ENCODE results near the gene RPS24. TPM values are rescaled to one million over a fixed set of nuclear protein-coding genes. Genes with fewer than 3 reads are reported as not detected.

Gene RPS24
- total and polyA plus RNA-seq, 2 experiments from 2014 or later, result 2,362 to 3,638 TPM

DNA sequence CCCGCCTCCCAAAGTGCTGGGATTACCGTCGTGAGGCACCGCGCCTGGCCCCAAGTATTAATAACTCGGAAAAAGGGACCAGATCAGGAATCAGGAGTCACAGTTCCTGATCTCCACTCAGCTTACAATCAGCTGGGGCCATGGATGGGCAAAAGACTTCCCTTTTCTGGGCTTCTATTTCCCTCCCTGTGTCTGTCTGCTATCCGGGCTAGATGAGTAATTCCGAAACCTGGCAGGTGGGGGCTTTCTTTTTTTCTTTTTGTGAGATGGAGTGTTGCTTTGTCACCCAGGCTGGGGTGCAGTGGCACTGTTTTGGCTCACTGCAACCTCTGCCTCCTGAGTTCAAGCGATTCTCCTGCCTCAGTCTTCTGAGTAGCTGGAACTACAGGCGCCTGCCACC lies 11.6 kb downstream of the RPS24 start:
- peaks cover 25% of the 10 kb centered on the region for H3K27me3 Mint-ChIP-seq (ENCODE audit: insufficient read depth, low read depth, poor library complexity)
- Histone ChIP-seq H3K4me3 (no peak overlapping the region), H4K20me1 (replicated peaks; ENCODE audit: insufficient read depth) (peaks cover 32% of the 10 kb centered on the region; the same call in 1 of the 2 replicates), H2AFZ (no peak overlapping the region), H3K4me2 (no peak overlapping the region), H3K27me3 (ENCODE audit: insufficient read depth) (no peaks in the 10 kb centered on the region), H3K36me3 (ENCODE audit: insufficient read depth) (peaks cover 17% of the 10 kb centered on the region), H3K27ac (ENCODE audit: low read depth) (peak overlapping the region; percentile 73; the same call in 1 of the 2 replicates), H3K79me2 (replicated peaks; ENCODE audit: insufficient read depth) (peaks cover 13% of the 10 kb centered on the region), H3K9me2 (ENCODE audit: insufficient read depth) (no peaks in the 10 kb centered on the region), H3F3A (replicated peaks; ENCODE audit: low read depth) (peaks cover 43% of the 10 kb centered on the region), H3K4me1 (ENCODE audit: insufficient read depth) (peaks cover 39% of the 10 kb centered on the region)
- H3K27ac Mint-ChIP-seq, result no peak overlapping the region
- peak; percentile 50 for DNase-seq (ENCODE audit: low spot score)
- peaks cover 46% of the 10 kb centered on the region for H3K4me1 Mint-ChIP-seq
- no peak for ATAC-seq
- peaks cover 31% of the 10 kb centered on the region for H3K36me3 Mint-ChIP-seq (ENCODE audit: low read depth)
- H3K4me3 Mint-ChIP-seq, result no peak overlapping the region
- peaks cover 2% of the 10 kb centered on the region; the same call in 1 of the 3 replicates for H3K9me3 Mint-ChIP-seq
- TF ChIP-seq ZNF114 (CRISPR knock-in tag; IDR thresholded peaks at IDR 0.05), result no peak
- TF ChIP-seq, protein P1, sequence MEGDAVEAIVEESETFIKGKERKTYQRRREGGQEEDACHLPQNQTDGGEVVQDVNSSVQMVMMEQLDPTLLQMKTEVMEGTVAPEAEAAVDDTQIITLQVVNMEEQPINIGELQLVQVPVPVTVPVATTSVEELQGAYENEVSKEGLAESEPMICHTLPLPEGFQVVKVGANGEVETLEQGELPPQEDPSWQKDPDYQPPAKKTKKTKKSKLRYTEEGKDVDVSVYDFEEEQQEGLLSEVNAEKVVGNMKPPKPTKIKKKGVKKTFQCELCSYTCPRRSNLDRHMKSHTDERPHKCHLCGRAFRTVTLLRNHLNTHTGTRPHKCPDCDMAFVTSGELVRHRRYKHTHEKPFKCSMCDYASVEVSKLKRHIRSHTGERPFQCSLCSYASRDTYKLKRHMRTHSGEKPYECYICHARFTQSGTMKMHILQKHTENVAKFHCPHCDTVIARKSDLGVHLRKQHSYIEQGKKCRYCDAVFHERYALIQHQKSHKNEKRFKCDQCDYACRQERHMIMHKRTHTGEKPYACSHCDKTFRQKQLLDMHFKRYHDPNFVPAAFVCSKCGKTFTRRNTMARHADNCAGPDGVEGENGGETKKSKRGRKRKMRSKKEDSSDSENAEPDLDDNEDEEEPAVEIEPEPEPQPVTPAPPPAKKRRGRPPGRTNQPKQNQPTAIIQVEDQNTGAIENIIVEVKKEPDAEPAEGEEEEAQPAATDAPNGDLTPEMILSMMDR (conservative IDR thresholded peaks at IDR 0.05; ENCODE audit: low read depth in 2 of 2), result no peak

DNA sequence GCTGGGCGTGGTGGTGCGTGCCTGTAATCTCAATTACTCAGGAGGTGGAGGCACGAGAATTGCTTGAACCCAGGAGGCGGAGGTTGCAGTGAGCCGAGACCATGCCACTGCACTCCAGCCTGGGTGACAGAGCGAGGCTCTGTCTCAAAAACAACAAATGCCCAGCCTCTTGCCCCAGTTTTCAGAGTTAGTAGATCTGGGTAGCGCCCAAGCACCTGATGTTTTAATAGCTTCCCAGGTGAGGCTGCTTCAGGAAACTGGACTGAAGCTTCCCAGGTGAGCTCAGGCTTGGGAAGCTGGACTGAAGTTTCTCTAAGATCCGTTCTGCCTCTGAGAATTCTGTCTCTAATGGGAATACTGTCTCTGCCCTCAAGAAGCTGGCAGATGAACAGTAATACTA lies 12.2 kb downstream of the RPS24 start:
- peaks cover 10% of the 10 kb centered on the region for H3K36me3 ChIP-seq (ENCODE audit: insufficient read depth)
- peaks cover 2% of the 10 kb centered on the region; the same call in 1 of the 3 replicates for H3K9me3 Mint-ChIP-seq
- H3K4me1 ChIP-seq (ENCODE audit: insufficient read depth), result peaks cover 32% of the 10 kb centered on the region
- H3K4me1 Mint-ChIP-seq, result peaks cover 40% of the 10 kb centered on the region
- H3K79me2 ChIP-seq (replicated peaks; ENCODE audit: insufficient read depth), result peaks cover 7% of the 10 kb centered on the region
- peaks cover 21% of the 10 kb centered on the region for H3K27me3 Mint-ChIP-seq (ENCODE audit: insufficient read depth, low read depth, poor library complexity)
- no peak overlapping the region for H3K4me3 Mint-ChIP-seq
- H3K27me3 ChIP-seq (ENCODE audit: insufficient read depth), result no peaks in the 10 kb centered on the region
- H3K9me2 ChIP-seq (ENCODE audit: insufficient read depth), result no peaks in the 10 kb centered on the region
- H3K36me3 Mint-ChIP-seq (ENCODE audit: low read depth), result peaks cover 25% of the 10 kb centered on the region
- DNase-seq (ENCODE audit: low spot score) (no peak), ATAC-seq (no peak)
- H3K27ac Mint-ChIP-seq, result no peak overlapping the region
- H3K4me3 ChIP-seq, result no peak overlapping the region
- H3K4me2 ChIP-seq, result no peak overlapping the region
- peaks cover 37% of the 10 kb centered on the region for H3F3A ChIP-seq (replicated peaks; ENCODE audit: low read depth)
- no peak overlapping the region for H2AFZ ChIP-seq
- peaks cover 28% of the 10 kb centered on the region; the same call in 1 of the 2 replicates for H4K20me1 ChIP-seq (replicated peaks; ENCODE audit: insufficient read depth)
- no peak overlapping the region for H3K27ac ChIP-seq (ENCODE audit: low read depth)
- TF ChIP-seq EZH2phosphoT487 (IDR thresholded peaks at IDR 0.05; ENCODE audit: unreplicated experiment) (no peak), POLR2AphosphoS5 (IDR thresholded peaks at IDR 0.05; ENCODE audit: low read depth) (no peak), EZH2 (IDR thresholded peaks at IDR 0.05; ENCODE audit: low read depth, unreplicated experiment) (no peak), STAT1 (IDR thresholded peaks at IDR 0.05; ENCODE audit: unreplicated experiment) (no peak)
- TF ChIP-seq, protein P2, sequence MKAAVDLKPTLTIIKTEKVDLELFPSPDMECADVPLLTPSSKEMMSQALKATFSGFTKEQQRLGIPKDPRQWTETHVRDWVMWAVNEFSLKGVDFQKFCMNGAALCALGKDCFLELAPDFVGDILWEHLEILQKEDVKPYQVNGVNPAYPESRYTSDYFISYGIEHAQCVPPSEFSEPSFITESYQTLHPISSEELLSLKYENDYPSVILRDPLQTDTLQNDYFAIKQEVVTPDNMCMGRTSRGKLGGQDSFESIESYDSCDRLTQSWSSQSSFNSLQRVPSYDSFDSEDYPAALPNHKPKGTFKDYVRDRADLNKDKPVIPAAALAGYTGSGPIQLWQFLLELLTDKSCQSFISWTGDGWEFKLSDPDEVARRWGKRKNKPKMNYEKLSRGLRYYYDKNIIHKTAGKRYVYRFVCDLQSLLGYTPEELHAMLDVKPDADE (IDR thresholded peaks at IDR 0.05), result no peak
- TF ChIP-seq, protein P3, sequence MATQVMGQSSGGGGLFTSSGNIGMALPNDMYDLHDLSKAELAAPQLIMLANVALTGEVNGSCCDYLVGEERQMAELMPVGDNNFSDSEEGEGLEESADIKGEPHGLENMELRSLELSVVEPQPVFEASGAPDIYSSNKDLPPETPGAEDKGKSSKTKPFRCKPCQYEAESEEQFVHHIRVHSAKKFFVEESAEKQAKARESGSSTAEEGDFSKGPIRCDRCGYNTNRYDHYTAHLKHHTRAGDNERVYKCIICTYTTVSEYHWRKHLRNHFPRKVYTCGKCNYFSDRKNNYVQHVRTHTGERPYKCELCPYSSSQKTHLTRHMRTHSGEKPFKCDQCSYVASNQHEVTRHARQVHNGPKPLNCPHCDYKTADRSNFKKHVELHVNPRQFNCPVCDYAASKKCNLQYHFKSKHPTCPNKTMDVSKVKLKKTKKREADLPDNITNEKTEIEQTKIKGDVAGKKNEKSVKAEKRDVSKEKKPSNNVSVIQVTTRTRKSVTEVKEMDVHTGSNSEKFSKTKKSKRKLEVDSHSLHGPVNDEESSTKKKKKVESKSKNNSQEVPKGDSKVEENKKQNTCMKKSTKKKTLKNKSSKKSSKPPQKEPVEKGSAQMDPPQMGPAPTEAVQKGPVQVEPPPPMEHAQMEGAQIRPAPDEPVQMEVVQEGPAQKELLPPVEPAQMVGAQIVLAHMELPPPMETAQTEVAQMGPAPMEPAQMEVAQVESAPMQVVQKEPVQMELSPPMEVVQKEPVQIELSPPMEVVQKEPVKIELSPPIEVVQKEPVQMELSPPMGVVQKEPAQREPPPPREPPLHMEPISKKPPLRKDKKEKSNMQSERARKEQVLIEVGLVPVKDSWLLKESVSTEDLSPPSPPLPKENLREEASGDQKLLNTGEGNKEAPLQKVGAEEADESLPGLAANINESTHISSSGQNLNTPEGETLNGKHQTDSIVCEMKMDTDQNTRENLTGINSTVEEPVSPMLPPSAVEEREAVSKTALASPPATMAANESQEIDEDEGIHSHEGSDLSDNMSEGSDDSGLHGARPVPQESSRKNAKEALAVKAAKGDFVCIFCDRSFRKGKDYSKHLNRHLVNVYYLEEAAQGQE (IDR thresholded peaks at IDR 0.05; ENCODE audit: unreplicated experiment), result no peak
- TF ChIP-seq, protein P1 (conservative IDR thresholded peaks at IDR 0.05; ENCODE audit: low read depth in 2 of 2), result no peak
